Breast epithelium (tissue), 4 donors: Measurements from ENCODE around the gene GLI3. TPM values are rescaled to one million over a fixed set of nuclear protein-coding genes. Genes with fewer than 3 reads are reported as not detected.

Experiments
- DNase-seq, 2 donors: peaks; one replicate each; pipeline ENCODE4 v3.0.0-alpha.2; 2019; ENCODE audit warnings: low spot score in 2 of 2
- H3K27ac ChIP-seq, 2 donors: fragments of 200-600 bp; sonication (generic) in 1 of 2; one replicate each; pipeline ENCODE4 v1.5.1; 2016 to 2019; ENCODE audit warnings: mild to moderate bottlenecking in 1 of 2
- H3K27me3 ChIP-seq, 2 donors: fragments of 200-600 bp; sonication (generic) in 1 of 2; one replicate each; pipeline versions ENCODE4 v1.5.1 to v1.6.0; 2017 to 2019; ENCODE audit warnings: control low read depth in 1 of 2, mild to moderate bottlenecking in 1 of 2
- H3K36me3 ChIP-seq: fragments of 200-600 bp; one replicate; pipeline ENCODE4 v1.5.1; 2019
- H3K4me1 ChIP-seq, 2 donors: fragments of 200-600 bp; sonication (generic); one replicate each; pipeline ENCODE4 v1.5.1; 2016 to 2019; ENCODE audit warnings: control low read depth in 1 of 2
- H3K4me3 ChIP-seq, 3 donors: fragments of 200-600 bp; sonication (generic); 1 replicate in 2 of 3; 2 replicates in 1 of 3; pipeline ENCODE4 v1.5.1; 2016 to 2019; ENCODE audit warnings: mild to moderate bottlenecking in 3 of 3, moderate library complexity in 2 of 3
- H3K9me3 ChIP-seq, 2 donors: fragments of 200-600 bp; sonication (generic) in 1 of 2; one replicate each; pipeline ENCODE4 v1.5.1; 2016 to 2019; ENCODE audit warnings: control low read depth in 1 of 2
- POLR2A ChIP-seq: fragments of 450-650 bp; IDR thresholded peaks from one replicate; pipeline ENCODE4 v1.6.1; 2016; ENCODE audit warnings: antibody characterized with exemption, mild to moderate bottlenecking, moderate library complexity
- POLR2AphosphoS5 ChIP-seq, 3 donors: sonication (generic); formaldehyde crosslinking; IDR thresholded peaks; one replicate each; pipeline ENCODE4 v1.6.1; 2017; ENCODE audit warnings: antibody characterized with exemption in 3 of 3
- intact Hi-C: fragments of 100-400 bp; cut with DNase I; formaldehyde crosslinking; loops from one replicate; pipeline ENCODE4 v1.15.1; 2023; ENCODE audit warnings: low total_unique reads
- total RNA-seq, 3 donors: library from RNA; depleted of rRNA; stranded (reverse); fragments of >200 nt; gene quantifications; one replicate each; pipeline ENCODE4 v1.1.0, GENCODE V29; 2016
- TF ChIP-seq, protein P1 (sequence below), 3 donors: fragments of 450-650 bp; IDR thresholded peaks; one replicate each; pipeline ENCODE4 v1.5.1; 2016 to 2017; ENCODE audit warnings: antibody characterized with exemption in 3 of 3, mild to moderate bottlenecking in 3 of 3, moderate library complexity in 3 of 3

The GLI3 gene
- total RNA-seq, 3 donors from 2014 or later, result 10.2 to 29.9 (median 22.6) TPM

GRCh38 chr7:41927380-41927779 lies 309.6 kb downstream of the GLI3 start:
- intact Hi-C loops, result no loop called here
- no peaks in the 10 kb centered on the region for H3K9me3 ChIP-seq
- H3K4me3 ChIP-seq, result no peak overlapping the region
- no peaks in the 10 kb centered on the region for H3K36me3 ChIP-seq
- TF ChIP-seq POLR2AphosphoS5 (IDR thresholded peaks at IDR 0.05) (no peak), POLR2A (no peak)
- TF ChIP-seq, protein P1, sequence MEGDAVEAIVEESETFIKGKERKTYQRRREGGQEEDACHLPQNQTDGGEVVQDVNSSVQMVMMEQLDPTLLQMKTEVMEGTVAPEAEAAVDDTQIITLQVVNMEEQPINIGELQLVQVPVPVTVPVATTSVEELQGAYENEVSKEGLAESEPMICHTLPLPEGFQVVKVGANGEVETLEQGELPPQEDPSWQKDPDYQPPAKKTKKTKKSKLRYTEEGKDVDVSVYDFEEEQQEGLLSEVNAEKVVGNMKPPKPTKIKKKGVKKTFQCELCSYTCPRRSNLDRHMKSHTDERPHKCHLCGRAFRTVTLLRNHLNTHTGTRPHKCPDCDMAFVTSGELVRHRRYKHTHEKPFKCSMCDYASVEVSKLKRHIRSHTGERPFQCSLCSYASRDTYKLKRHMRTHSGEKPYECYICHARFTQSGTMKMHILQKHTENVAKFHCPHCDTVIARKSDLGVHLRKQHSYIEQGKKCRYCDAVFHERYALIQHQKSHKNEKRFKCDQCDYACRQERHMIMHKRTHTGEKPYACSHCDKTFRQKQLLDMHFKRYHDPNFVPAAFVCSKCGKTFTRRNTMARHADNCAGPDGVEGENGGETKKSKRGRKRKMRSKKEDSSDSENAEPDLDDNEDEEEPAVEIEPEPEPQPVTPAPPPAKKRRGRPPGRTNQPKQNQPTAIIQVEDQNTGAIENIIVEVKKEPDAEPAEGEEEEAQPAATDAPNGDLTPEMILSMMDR (IDR thresholded peaks at IDR 0.05), result no peak
- no peaks in the 10 kb centered on the region for H3K4me1 ChIP-seq
- DNase-seq, result no peak
- no peak overlapping the region for H3K27ac ChIP-seq
- no peaks in the 10 kb centered on the region for H3K27me3 ChIP-seq

GRCh38 chr7:41925946-41926345 lies 311.1 kb downstream of the GLI3 start:
- no peaks in the 10 kb centered on the region for H3K36me3 ChIP-seq
- H3K27ac ChIP-seq, result no peak overlapping the region
- TF ChIP-seq POLR2AphosphoS5 (IDR thresholded peaks at IDR 0.05) (no peak), POLR2A (no peak)
- TF ChIP-seq, protein P1 (IDR thresholded peaks at IDR 0.05), result no peak

GRCh38 chr7:41924796-41925195 lies 312.2 kb downstream of the GLI3 start:
- TF ChIP-seq POLR2AphosphoS5 (IDR thresholded peaks at IDR 0.05) (no peak), POLR2A (no peak)
- TF ChIP-seq, protein P1 (IDR thresholded peaks at IDR 0.05), result no peak

More at GRCh38 chr7:41925946-41926345, 311.1 kb downstream of the GLI3 start:
- Histone ChIP-seq H3K4me1 (no peaks in the 10 kb centered on the region), H3K4me3 (no peak overlapping the region), H3K9me3 (no peaks in the 10 kb centered on the region), H3K27me3 (no peaks in the 10 kb centered on the region)
- no peak for DNase-seq
- intact Hi-C loops, result no loop called here

DNA sequence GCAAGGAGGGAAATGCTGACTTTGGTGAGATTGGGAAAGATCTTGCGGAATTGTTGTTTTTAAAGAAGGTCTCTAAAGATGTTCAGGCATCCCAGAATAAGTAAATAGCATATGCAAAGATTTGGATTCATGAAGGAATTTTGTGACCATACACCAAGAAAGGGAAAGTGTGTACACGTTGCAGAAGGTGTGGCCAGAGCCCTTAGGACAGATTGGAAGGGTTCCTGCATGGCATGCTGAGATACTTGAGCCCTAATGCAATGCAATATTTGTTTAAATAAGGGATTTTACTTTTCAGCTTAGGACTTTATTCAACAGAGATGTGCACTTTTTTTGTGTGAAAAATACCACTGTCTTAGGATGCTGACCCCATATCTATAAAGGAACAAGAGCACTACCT lies 314.6 kb downstream of the GLI3 start:
- no peaks in the 10 kb centered on the region for H3K36me3 ChIP-seq
- no peaks in the 10 kb centered on the region for H3K4me1 ChIP-seq
- no peak overlapping the region for H3K27ac ChIP-seq
- TF ChIP-seq POLR2AphosphoS5 (IDR thresholded peaks at IDR 0.05), result no peak
- TF ChIP-seq, protein P1 (IDR thresholded peaks at IDR 0.05), result no peak
- TF ChIP-seq POLR2A, result no peak
- no peak overlapping the region for H3K4me3 ChIP-seq
- intact Hi-C loops, result no loop called here
- no peak for DNase-seq
- no peaks in the 10 kb centered on the region for H3K9me3 ChIP-seq
- no peaks in the 10 kb centered on the region for H3K27me3 ChIP-seq

More at GRCh38 chr7:41924796-41925195, 312.2 kb downstream of the GLI3 start:
- Histone ChIP-seq H3K4me1 (no peaks in the 10 kb centered on the region), H3K27me3 (no peaks in the 10 kb centered on the region), H3K27ac (no peak overlapping the region), H3K9me3 (no peaks in the 10 kb centered on the region), H3K4me3 (no peak overlapping the region), H3K36me3 (no peaks in the 10 kb centered on the region)
- intact Hi-C loops, result no loop called here
- no peak for DNase-seq

GRCh38 chr7:41921453-41921981 lies 315.5 kb downstream of the GLI3 start:
- Histone ChIP-seq H3K36me3 (no peaks in the 10 kb centered on the region), H3K4me1 (no peaks in the 10 kb centered on the region), H3K27ac (peak overlapping the region; percentile 17 to 63), H3K9me3 (no peaks in the 10 kb centered on the region), H3K4me3 (no peak overlapping the region), H3K27me3 (no peaks in the 10 kb centered on the region)
- peak in 1 of 3 donors; percentile 54 for TF ChIP-seq POLR2AphosphoS5 (IDR thresholded peaks at IDR 0.05)
- TF ChIP-seq, protein P1 (IDR thresholded peaks at IDR 0.05), result no peak
- no peak for TF ChIP-seq POLR2A
- DNase-seq, result no peak
- intact Hi-C loops, result no loop called here
